ENCODE results near the gene DIS3L2.
"Not testable (repeated sequence)": the region's sequence is repeated elsewhere in the genome, so short reads cannot be mapped to it uniquely, and the experiment has no call there.

Gene DIS3L2

DNA sequence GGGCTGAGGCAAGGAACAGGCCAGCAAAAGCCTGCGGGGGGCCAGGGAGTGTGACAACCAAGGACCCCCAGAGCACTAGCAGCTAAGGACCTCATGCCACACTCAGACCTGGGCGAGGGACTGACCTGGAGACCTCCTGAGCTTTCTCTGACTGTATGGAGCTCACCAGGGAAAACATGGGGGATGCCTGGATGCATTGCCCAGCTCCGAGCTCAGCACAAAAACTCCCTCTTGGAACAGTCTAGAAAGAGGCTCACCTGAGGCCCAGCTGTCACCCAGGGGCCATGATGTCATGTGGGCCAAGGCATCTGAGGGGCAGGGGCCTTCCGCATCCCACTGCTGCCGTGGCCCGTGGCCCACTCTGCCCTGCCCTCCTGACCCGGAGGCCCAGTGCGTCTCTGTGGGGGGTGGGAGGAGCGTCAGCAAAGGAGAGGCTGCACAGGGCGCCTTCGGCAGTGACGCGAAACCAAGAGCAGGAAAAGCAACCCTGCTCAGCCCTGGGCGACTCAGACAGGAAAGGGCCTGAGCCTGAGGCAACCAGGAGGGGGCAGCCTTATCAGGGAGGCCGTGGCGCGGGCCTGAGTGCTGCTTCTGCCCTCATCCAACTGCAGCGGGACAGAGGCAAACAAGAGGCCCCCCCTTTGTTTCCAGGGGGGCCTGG lies 359.8 kb downstream of the DIS3L2 start:
- H3K4me3 ChIP-seq (ENCODE audit: low read length) = no peak overlapping the region
- no peak for TF ChIP-seq CTCF (IDR thresholded peaks at IDR 0.05; ENCODE audit: insufficient read depth, low read depth, low read length, missing control alignments)
- DNase-seq (ENCODE audit: low read depth) = no peak

GRCh38 chr2:232321817-232322559 lies 360.5 kb downstream of the DIS3L2 start:
- TF ChIP-seq CTCF (IDR thresholded peaks at IDR 0.05; ENCODE audit: insufficient read depth, low read depth, low read length, missing control alignments) = no peak
- H3K4me3 ChIP-seq (ENCODE audit: low read length) = no peak overlapping the region
- no peak for DNase-seq (ENCODE audit: low read depth)

DNA sequence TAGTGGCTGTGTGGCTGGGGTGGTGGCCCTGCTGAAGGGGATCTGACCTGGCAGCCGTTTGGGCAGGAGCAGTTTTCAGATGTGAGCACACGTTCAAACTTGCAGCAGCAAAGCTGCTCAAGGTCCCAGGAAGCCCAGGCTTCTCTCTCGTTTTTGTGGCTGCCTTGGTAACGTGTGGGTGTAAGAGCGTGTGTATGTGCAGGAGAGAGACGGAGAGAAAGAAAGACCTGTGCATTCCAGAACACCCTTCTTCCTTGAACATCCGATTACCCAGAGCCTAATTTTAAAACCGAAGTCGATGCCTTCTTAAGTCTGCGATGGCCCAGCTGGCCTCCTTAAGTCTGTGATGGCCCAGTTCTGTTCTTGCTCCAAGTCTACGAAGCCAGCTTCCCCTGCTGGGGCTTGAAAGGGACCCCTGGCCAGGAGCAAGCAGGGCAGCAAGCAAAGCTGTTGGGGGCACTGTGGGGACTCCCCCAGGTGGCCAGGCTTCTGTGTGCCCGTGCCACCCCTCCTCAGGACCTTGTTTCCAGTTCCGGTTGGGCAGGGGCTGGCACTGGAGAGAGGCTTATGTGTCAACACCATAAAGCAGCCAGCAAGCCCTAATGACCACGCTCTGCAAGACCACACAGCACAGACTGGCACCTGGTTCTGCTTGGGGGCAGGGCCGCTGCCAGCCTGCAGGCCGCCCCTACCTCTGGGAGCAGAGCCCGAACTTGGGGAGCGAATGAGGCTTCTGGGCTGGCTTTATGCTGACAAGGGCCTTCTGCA lies 361.2 kb downstream of the DIS3L2 start:
- H3K4me3 ChIP-seq (ENCODE audit: low read length) = no peak overlapping the region
- DNase-seq (ENCODE audit: low read depth) = peak; percentile 74
- TF ChIP-seq CTCF (IDR thresholded peaks at IDR 0.05; ENCODE audit: insufficient read depth, low read depth, low read length, missing control alignments) = no peak

DNA sequence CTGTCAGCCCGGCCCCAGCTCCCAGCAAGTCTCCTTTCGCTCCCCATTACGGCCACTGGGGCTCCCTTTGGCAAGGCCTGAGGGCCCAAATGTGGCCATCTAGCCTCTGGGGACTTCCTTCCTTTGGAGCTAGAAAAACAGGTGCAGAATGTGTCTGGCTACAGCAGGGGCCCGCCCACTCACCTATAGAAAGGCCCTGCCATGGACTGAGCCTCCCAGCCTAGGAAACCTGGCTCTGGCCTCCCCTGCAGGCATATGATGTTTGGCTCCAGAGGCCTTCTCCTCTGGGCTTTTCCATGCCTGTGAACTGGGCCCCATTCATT lies 361.8 kb downstream of the DIS3L2 start:
- H3K4me3 ChIP-seq (ENCODE audit: low read length) = no peak overlapping the region
- DNase-seq (ENCODE audit: low read depth) = no peak
- TF ChIP-seq CTCF (IDR thresholded peaks at IDR 0.05; ENCODE audit: insufficient read depth, low read depth, low read length, missing control alignments) = no peak

DNA sequence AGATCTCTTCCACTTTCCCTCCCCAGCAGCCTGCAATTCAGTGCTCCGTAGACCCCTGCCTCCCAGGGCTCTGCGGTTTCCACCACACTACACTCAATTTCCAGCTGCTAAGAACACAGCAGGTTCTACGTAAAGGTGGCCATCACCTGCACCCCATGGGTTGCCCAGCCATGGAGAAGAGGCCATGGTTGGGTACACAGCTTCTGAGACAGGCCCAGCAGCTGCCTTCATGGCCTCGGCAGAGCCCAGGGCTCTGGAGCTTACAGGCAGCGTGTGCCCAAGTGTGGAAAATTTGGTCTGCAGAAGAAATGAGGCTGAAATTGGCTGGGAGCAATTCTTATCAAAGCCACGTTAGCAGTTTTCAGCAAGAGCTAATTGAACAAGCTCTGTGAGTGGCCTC lies 362.5 kb downstream of the DIS3L2 start:
- H3K4me3 ChIP-seq (ENCODE audit: low read length); DNase-seq (ENCODE audit: low read depth): not testable (repeated sequence)

GRCh38 chr2:232324778-232325177 lies 363.3 kb downstream of the DIS3L2 start:
- no peak for DNase-seq (ENCODE audit: low read depth)
- no peak for TF ChIP-seq CTCF (IDR thresholded peaks at IDR 0.05; ENCODE audit: insufficient read depth, low read depth, low read length, missing control alignments)
- no peak overlapping the region for H3K4me3 ChIP-seq (ENCODE audit: low read length)
